HG02623 (cell line): ENCODE measurements around the gene ASB17.
"Not testable (repeated sequence)": the region's sequence is repeated elsewhere in the genome, so short reads cannot be mapped to it uniquely, and the experiment has no call there.

Experiments used
- ATAC-seq: cut with Tn5 transposase; IDR thresholded peaks from one replicate; pipeline ENCODE4 v1.9.1; 2021; ENCODE audit warnings: moderate library complexity; ENCODE audit not compliant: unreplicated experiment

The ASB17 gene

GRCh38 chr1:75932304-75932703 is at the start of gene ASB17:
TSS of gene ASB17 (minus strand) at chr1:75932404. CDS start at chr1:75932291, 113 bp downstream.
- no peak for ATAC-seq

DNA sequence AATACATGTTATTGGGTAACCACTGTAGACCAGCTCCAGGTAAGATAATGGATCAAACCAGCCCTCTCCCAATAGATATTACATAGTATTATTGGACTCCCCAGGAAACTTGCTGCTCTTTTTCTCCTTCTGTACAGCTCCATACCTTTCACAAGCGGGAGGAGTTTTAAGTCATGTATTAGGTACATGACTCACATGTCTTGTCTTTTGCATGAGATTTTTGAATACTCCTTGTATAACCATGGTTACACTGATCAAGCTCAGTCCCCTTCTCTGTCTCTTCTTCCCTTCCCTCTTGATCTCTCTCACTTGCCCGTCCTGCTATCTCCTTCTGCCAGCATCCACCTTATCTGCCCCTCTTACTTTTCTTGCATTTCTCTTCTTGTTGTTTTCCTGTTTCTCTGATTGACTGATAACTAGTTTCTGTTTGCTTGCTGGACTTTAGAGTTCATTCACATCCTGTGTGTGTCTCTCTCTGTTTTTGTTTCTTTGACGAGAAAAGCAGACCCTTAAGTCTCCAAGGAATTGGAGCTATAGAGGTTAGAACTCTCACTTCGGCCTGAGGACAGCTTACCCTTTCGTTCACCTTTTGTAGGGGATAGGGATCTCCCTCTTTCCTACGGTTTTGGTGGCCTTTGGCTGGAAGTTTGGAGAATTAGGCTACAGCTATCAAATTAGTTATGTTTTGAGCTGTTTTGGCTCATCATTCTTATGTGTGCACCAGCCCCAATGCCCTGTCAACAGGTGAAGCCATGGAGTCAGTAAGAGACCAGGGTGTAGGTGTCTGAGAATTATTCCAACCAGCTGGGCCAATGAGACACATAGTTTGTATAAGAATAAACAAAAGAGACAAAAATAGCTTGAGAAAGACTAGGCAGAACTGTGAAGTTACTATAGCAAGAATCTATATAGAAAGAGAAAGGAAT is 49.0 kb upstream of the ASB17 start:
- ATAC-seq = peak; percentile 32

DNA sequence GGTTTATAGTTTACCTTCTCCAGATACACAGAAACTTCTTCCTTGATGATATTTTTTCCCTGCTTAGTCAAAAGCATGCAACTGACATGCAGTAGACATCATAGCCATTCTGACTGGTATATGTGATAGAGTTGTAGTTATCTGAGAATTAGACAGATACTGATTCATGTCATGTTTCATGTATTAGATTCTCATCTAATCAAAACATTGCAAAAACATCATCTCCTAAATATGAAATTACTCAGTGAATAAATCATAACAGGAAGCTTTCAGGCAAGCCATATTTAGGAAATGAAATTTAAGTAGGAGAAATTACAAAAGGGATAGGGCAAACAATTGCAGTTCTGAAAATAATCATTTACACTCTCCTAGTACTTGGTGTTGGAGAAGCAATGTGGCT is 38.4 kb upstream of the ASB17 start:
- no peak for ATAC-seq

DNA sequence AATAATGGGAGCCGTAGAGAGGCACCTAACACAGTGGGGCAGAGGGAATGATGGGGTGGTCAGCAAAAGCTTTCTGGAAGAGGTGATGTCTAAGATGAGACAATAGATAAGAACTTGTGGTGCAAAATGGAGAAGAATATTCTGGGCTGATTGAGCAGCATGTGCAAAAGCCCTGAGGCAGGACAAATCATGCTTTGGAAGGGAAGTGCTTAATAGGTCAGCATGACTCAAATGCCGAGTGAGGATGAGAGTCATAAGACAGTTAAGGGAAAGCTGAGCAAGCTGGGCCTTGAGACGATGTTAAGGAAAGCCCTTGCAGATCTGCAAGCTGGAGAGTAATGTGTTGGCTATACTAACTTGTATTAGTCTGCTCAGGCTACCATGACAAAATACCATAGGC is 37.3 kb upstream of the ASB17 start:
- ATAC-seq = no peak

- ATAC-seq = peak; percentile 38
These were observed 35.5 kb upstream of the ASB17 start for GRCh38 chr1:75967719-75968118.

DNA sequence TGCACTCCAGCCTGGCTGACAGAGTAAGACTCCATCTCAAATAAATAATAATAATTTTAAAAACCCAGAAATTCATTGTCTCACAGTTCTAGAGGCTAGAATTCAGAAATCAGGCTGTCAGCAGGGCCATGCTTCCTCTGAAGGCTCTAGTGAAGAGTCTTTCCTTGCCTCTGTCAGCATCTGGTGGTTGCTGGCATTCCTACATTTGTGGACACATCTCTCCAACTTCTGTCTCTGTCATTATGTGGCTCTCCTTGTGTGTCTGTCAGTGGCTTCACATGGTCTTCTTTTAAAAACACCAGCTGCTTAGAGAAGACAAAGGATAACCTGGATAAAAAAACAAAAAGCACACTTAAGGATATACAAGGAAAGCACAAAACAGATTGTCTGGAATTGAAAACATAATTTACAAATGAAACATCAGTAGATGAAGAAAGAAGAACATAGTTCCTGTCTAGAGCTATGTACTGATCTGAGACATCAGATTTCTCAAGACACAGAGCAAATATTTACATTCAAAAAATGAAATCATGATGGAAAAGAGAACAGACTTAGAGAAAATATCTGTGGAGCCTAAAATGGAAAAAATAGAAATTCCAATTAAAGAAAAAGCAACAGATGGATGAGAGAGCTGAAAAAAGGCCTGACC is 32.7 kb upstream of the ASB17 start:
- no peak for ATAC-seq

DNA sequence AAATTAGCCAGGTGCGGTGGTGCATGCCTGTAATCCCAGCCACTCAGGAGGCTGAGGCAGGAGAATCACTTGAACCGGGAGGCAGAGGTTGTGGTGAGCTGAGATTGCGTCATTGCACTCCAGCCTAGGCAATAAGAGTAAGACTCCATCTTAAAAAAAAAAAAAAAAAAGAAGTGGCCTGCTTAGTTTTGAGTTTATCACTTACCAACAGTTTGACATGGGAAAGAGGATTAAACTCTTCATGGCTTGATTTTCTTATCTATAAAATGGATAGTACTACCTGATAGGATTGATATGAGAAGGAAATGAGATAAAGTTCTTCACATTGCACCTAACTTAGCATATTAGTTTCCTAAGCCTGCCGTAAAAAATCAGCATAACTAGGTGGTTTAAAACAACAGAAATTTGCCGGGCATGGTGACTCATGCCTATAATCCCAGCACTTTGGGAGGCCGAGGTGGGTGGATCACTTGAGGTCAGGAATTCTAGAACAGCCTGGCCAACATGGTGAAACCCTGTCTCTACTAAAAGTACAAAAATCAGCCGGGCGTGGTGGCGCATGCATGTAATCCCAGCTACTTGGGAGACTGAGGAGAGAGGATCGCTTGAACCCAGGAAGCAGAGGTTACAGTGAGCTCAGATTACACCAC is 32.0 kb upstream of the ASB17 start:
- not testable (repeated sequence) for ATAC-seq

DNA sequence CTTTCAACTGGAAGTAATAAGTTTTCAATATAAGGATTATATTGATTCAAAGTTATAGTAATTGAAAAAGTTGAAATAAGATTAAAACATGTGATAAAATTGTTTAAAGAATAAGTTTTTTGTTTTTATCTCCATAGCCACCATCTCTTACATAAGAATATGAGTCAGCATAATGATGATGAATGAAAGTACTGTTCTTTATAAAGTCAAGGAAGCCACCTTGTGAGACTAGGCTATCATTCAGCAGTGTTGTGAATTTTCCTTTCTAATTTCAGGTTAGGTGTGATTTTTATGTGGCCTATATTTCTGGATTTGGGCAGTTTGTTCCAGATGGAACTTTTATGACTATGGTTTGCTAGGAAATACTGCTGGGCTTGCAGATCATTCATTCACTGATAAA is 22.4 kb upstream of the ASB17 start:
- ATAC-seq = no peak

DNA sequence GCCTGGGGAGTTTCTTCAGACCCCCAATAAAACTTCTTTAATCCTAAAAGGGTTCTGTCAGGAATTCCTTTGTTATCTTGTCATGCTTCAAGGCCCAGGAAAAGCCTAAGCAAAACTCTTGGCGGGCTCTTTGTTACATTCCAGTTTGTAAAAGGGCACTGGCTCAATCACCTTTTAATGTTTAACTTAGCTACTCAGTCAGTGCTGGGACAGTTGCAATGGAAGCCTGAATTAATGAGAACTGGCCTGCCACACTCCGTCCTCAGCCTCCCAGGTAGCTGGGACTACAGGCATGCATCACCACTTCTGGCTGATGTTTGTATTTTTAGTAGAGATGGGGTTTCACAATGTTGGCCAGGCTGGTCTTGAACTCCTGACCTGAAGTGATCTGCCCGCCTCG is 21.3 kb upstream of the ASB17 start:
- no peak for ATAC-seq

- ATAC-seq = no peak
These were observed 19.8 kb upstream of the ASB17 start for GRCh38 chr1:75952016-75952415.

DNA sequence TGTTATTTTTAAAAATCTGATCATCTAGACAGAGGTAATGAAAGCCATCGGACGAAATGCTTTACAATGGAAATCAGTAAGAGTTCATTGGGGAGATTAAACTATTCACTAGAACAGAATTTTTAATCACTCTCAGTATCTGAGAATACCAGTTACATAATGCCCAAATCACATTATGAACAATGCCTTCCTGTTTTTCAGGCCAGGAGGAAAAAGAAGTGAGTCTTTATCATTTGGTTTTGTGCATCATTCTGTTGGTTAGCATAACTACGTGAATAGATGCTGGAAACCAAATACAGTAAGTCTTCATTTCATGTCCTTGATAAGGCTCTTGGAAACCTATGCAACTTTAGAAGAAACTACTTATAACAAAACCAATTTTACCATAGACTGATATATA is 18.0 kb upstream of the ASB17 start:
- no peak for ATAC-seq

- not testable (repeated sequence) for ATAC-seq
These were observed 10.8 kb upstream of the ASB17 start for GRCh38 chr1:75943037-75943436.

- ATAC-seq = no peak
These were observed 4.8 kb upstream of the ASB17 start for GRCh38 chr1:75937034-75937433.

GRCh38 chr1:75922698-75923097 is 9.5 kb downstream of the ASB17 start:
- no peak for ATAC-seq

GRCh38 chr1:75916834-75917233 is 15.4 kb downstream of the ASB17 start:
- ATAC-seq = no peak

- ATAC-seq = peak; percentile 58
These were observed 23.5 kb downstream of the ASB17 start for GRCh38 chr1:75908717-75909152.

DNA sequence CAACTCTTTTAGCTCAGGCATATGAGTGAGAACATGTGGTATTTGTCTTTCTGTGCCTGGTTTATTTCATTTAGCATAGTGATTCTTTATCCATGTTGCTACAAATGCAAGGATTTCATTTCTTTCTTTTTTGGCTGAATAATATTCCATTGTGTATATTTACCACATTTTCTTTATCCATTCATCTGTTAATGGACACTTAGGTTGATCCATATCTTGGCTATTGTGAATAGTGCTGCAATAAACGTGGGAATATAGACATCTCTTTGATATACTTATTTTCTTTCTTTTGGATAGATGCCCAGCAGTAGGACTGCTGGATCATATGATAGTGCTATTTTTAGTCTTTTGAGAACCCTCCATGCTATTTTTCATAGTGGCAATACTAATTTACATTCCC is 30.8 kb downstream of the ASB17 start:
- ATAC-seq = no peak

DNA sequence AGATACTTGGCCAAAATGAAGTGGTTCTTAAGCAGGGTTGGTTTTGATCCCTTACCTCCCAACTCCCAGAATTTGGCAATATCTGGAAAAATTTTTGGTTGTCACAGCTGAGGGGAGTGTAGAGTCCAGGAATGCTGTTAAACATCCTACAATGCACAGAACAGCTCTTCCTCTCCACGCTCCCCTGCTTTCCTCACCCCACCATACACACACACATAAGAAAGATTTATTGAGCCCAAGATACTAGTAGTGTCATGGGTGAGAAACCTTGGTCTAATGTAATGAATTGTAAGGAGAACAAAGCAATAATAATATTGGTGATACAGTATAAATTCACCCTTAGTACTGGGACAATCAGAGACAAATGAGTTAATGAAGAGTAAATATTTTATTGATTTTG is 47.8 kb downstream of the ASB17 start:
- no peak for ATAC-seq

DNA sequence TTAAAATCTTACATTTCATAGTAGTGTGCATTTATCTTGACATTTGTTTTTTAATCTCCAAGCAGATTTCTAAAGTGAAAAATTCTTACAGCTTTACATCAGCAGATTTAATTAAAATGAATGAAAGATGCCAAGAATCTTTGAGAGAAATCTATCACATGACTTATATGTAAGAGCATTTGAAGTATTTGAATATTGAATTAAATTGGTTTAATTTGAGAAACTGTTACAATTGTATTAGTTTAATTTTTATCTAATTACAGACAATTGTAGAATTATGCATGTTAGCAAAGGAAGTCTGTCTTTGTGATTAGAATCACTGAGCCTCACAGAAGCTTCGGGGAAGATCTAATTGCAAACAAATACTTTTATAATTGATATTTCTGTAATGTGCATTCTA is 52.2 kb downstream of the ASB17 start:
- no peak for ATAC-seq

GRCh38 chr1:75870951-75871350 is 61.3 kb downstream of the ASB17 start:
- no peak for ATAC-seq
